Testis (tissue), 2 donors: ENCODE measurements around the gene CRLF1.

Source experiments
- CTCF ChIP-seq, 3 experiments: fragments of 450-650 bp in 2 of 3; fragments of 200-600 bp in 1 of 3; sonication (generic) in 1 of 3; IDR thresholded peaks; one replicate each; pipeline ENCODE4 v1.5.1; 2016 to 2019; ENCODE audit warnings: antibody characterized with exemption in 3 of 3, mild to moderate bottlenecking in 2 of 3, moderate library complexity in 1 of 3
- POLR2A ChIP-seq: fragments of 450-650 bp; IDR thresholded peaks from one replicate; pipeline ENCODE4 v1.6.1; 2017; ENCODE audit warnings: antibody characterized with exemption, mild to moderate bottlenecking, moderate library complexity

GRCh38 chr19:18591735-18592385 lies 14.7 kb downstream of the CRLF1 start:
- TF ChIP-seq CTCF (IDR thresholded peaks at IDR 0.05) = no peak
- no peak for TF ChIP-seq POLR2A
